Loucy (cell line): ENCODE data around the gene AP1G1.

Experiments
- CTCF ChIP-seq: fragments of 200-600 bp; sonication (generic); conservative IDR thresholded peaks from 2 replicates; pipeline ENCODE4 v1.5.1; 2014; ENCODE audit warnings: mild to moderate bottlenecking, antibody characterized with exemption, low read length
- EZH2phosphoT487 ChIP-seq: fragments of 200-600 bp; IDR thresholded peaks from 2 replicates; pipeline ENCODE4 v1.6.1; 2018; ENCODE audit warnings: antibody characterized with exemption, mild to moderate bottlenecking, moderate library complexity, borderline replicate concordance

GRCh38 chr16:71834291-71834690 lies 25.7 kb upstream of the AP1G1 start:
- TF ChIP-seq CTCF, result no peak
- TF ChIP-seq EZH2phosphoT487, result no peak
